ENCODE measurements around the gene MSMO1. TPM values are rescaled to one million over a fixed set of nuclear protein-coding genes. Genes with fewer than 3 reads are reported as not detected.
A peak's percentile ranks its signal among the peaks of the same experiment; 100 is the strongest.

MSMO1 gene
- total RNA-seq, 4 donors from 2014 or later, result 18.6 to 58.3 (median 44.8) TPM

DNA sequence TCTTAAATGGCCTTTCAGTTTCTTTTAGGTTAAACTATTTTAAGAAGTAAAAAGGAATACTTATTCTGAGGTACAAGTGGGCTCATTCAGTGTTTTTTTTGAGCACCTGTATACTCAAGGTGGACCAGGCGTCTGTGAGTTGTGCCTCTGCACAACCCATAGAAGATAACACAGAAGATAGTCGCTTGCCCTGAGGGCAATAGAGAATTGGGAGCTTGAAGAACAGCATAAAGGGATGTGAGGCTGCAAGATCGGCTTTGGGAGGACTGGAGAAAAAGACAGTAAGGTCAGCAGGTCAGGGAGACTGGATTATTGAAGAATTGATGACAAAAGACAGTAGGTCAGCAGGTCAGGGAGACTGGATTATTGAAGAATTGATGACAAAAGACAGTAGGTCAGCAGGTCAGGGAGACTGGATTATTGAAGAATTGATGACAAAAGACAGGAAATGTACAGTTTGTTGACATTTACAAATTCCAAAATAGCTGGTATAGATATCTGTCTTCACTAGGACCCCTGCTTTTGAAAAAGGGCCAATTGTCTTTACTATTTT lies 54.4 kb downstream of the MSMO1 start:
- Histone ChIP-seq H3K27ac (peak overlapping the region in 1 of 4 donors; percentile 2), H3K9me3 (no peaks in the 10 kb centered on the region)
- TF ChIP-seq POLR2A (IDR thresholded peaks at IDR 0.05), result no peak
- TF ChIP-seq EP300 (IDR thresholded peaks at IDR 0.05), result no peak
- TF ChIP-seq, protein P1, sequence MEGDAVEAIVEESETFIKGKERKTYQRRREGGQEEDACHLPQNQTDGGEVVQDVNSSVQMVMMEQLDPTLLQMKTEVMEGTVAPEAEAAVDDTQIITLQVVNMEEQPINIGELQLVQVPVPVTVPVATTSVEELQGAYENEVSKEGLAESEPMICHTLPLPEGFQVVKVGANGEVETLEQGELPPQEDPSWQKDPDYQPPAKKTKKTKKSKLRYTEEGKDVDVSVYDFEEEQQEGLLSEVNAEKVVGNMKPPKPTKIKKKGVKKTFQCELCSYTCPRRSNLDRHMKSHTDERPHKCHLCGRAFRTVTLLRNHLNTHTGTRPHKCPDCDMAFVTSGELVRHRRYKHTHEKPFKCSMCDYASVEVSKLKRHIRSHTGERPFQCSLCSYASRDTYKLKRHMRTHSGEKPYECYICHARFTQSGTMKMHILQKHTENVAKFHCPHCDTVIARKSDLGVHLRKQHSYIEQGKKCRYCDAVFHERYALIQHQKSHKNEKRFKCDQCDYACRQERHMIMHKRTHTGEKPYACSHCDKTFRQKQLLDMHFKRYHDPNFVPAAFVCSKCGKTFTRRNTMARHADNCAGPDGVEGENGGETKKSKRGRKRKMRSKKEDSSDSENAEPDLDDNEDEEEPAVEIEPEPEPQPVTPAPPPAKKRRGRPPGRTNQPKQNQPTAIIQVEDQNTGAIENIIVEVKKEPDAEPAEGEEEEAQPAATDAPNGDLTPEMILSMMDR (IDR thresholded peaks at IDR 0.05), result no peak

GRCh38 chr4:165382640-165383039 lies 55.2 kb downstream of the MSMO1 start:
- no peak overlapping the region for H3K4me3 ChIP-seq
- DNase-seq (ENCODE audit: low spot score in 2 of 2), result no peak
- WGBS, 2 donors, result 85 to 91% methylated on average over 1 of the region's 1 CpG
- H3K27ac ChIP-seq, result peak overlapping the region in 1 of 4 donors; percentile 2
- no peaks in the 10 kb centered on the region for H3K27me3 ChIP-seq
- no peaks in the 10 kb centered on the region for H3K9me3 ChIP-seq
- H3K4me1 ChIP-seq, result peaks cover 0 to 24% (median 0%) of the 10 kb centered on the region in 4 donors
- H3K36me3 ChIP-seq, result no peaks in the 10 kb centered on the region
- TF ChIP-seq POLR2A (IDR thresholded peaks at IDR 0.05) (no peak), EP300 (IDR thresholded peaks at IDR 0.05) (no peak)
- TF ChIP-seq, protein P1 (IDR thresholded peaks at IDR 0.05), result no peak

More for the DNA sequence above, 54.4 kb downstream of the MSMO1 start:
- Histone ChIP-seq H3K36me3 (no peaks in the 10 kb centered on the region), H3K4me3 (no peak overlapping the region), H3K27me3 (no peaks in the 10 kb centered on the region), H3K4me1 (peaks cover 0 to 24% (median 0%) of the 10 kb centered on the region in 4 donors)
- no peak for DNase-seq (ENCODE audit: low spot score in 2 of 2)
- 71 to 78% methylated on average over 3 of the region's 3 CpGs for WGBS, 2 donors

DNA sequence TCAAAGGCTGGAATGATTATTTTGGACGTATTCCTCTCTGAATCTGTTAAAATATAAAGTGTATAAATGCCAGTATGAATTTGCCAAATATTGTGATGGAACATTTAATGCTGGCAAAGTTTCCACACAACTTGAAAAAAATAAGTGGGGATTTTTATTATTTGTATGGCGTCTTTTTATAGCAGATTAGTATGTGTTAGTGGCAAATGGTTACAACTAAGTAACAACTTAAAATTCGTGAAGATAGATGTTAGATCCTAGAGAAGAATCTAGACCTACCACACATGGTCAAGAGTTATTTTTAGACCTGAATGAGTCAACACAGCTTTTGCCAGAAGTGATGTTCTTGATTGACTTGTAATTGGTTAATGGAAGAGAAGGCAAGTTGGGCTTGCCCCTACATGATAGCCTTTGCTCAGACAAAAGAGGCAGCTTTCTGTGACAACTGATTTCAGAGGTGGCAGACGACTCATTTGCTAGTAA lies 56.2 kb downstream of the MSMO1 start:
- H3K4me1 ChIP-seq, result peaks cover 0 to 18% (median 0%) of the 10 kb centered on the region in 4 donors
- no peak overlapping the region for H3K4me3 ChIP-seq
- TF ChIP-seq, protein P1 (IDR thresholded peaks at IDR 0.05), result no peak
- TF ChIP-seq EP300 (IDR thresholded peaks at IDR 0.05) (no peak), POLR2A (IDR thresholded peaks at IDR 0.05) (no peak)
- 61 to 67% methylated on average over 4 of the region's 4 CpGs for WGBS, 2 donors
- H3K27ac ChIP-seq, result peak overlapping the region in 1 of 4 donors; percentile 44
- no peaks in the 10 kb centered on the region for H3K36me3 ChIP-seq
- H3K9me3 ChIP-seq, result no peaks in the 10 kb centered on the region
- DNase-seq (ENCODE audit: low spot score in 2 of 2), result no peak
- H3K27me3 ChIP-seq, result no peaks in the 10 kb centered on the region

DNA sequence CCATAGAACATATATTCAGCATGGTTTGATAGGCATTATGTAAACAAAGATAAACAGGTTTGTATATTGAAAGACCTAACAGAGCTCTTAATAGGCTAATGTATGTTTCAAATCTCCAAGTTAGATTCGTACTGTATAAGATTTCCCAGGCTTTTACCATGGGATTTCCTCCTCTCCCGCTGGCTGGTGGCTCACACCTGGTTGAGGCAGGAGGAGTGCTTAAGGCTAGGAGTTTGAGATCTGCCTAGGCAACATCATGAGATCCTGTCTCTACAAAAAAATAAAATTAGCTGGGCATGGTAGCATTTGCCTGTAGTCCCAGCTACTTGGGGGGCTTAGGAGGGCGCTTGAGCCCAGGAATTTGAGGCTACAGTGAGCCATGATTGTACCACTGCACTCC lies 56.7 kb downstream of the MSMO1 start:
- TF ChIP-seq EP300 (IDR thresholded peaks at IDR 0.05) (no peak), POLR2A (IDR thresholded peaks at IDR 0.05) (no peak)
- TF ChIP-seq, protein P1 (IDR thresholded peaks at IDR 0.05), result no peak
- Histone ChIP-seq H3K4me3 (no peak overlapping the region), H3K27ac (peak overlapping the region in 1 of 4 donors; percentile 44), H3K27me3 (no peaks in the 10 kb centered on the region), H3K9me3 (no peaks in the 10 kb centered on the region), H3K4me1 (peaks cover 0 to 18% (median 0%) of the 10 kb centered on the region in 4 donors), H3K36me3 (no peaks in the 10 kb centered on the region)
- 75 to 77% methylated on average over 3 of the region's 3 CpGs for WGBS, 2 donors
- DNase-seq (ENCODE audit: low spot score in 2 of 2), result no peak

DNA sequence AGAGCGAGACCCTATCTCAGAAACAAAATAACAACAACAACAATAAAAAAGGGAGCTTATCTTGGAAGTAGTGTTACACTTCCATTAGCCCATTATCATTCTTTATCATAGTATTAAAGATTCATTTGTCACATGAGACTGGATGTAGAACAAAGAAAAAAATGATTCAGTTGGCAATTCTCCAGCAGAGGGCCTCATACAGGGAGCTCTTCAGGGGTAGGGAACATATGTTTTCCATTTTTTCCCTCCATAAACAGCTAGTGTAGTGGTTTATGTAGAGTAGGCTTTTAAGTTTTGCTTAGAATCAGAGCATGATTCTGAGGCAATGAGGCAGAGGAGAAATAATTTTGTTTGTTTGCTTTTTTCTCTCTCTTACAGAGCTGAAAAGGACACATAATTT lies 57.1 kb downstream of the MSMO1 start:
- H3K4me3 ChIP-seq, result no peak overlapping the region
- 82 to 83% methylated on average over 1 of the region's 1 CpG for WGBS, 2 donors
- no peak for DNase-seq (ENCODE audit: low spot score in 2 of 2)
- H3K27me3 ChIP-seq, result no peaks in the 10 kb centered on the region
- H3K4me1 ChIP-seq, result peaks cover 0 to 14% (median 0%) of the 10 kb centered on the region in 4 donors
- peak overlapping the region in 1 of 4 donors; percentile 44 for H3K27ac ChIP-seq
- no peaks in the 10 kb centered on the region for H3K9me3 ChIP-seq
- H3K36me3 ChIP-seq, result no peaks in the 10 kb centered on the region
- TF ChIP-seq EP300 (IDR thresholded peaks at IDR 0.05) (no peak), POLR2A (IDR thresholded peaks at IDR 0.05) (no peak)
- TF ChIP-seq, protein P1 (IDR thresholded peaks at IDR 0.05), result no peak

Data from tibial nerve (tissue), 4 donors.